NCI-H2107 treated with DMSO at 0.1 percent for 48 hours (cell line): ENCODE measurements around the gene PROZ.

Source experiments
- DNase-seq: peaks from one replicate; lab custom pipeline; 2025; ENCODE audit not compliant: unreplicated experiment; lab: John Stamatoyannopoulos, UW

The PROZ gene

GRCh38 chr13:113119822-113120189, 38.6 kb upstream of the PROZ start:
- no peak for DNase-seq

DNA sequence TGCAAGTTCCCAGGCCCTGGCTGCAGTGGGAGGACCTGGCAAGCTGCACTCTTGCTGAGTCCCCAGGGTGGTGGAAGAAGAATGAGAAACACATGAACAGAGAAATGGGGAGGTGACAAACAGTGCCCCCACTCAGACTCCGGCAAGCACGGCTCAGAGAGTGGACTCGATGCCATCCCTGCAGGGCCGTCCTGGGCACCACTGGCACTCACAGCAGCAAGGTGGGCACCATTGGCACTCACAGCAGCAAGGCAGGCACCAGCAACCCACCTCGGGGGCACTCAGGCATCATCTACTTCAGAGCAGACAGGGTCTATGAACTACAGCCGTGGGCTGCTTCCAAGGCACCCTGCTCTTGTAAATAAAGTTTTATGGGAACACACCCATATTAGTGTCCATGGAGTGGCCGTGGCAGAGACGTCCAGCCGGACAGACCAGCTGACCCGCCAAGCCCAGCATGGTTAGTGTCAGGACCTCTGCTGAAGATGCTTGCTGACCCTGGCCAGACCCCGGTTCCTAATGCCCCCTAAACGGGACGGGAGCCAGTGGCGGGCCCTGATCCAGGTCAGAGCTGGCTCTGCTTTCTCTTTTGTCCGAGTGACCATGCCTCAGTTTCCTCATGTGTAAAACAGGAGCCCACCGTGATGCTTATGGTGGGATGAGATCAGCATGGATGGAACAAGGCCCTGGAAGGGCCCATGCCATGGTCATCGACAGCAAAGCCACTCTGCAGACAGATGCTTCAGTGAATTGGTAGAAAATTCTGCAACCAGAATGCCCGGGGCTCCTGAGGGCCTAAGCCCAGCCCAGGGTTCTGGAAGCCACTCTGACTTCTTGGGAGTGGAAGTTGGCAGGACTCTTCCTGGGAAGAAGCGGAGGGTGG, 37.9 kb upstream of the PROZ start:
- DNase-seq: no peak

DNA sequence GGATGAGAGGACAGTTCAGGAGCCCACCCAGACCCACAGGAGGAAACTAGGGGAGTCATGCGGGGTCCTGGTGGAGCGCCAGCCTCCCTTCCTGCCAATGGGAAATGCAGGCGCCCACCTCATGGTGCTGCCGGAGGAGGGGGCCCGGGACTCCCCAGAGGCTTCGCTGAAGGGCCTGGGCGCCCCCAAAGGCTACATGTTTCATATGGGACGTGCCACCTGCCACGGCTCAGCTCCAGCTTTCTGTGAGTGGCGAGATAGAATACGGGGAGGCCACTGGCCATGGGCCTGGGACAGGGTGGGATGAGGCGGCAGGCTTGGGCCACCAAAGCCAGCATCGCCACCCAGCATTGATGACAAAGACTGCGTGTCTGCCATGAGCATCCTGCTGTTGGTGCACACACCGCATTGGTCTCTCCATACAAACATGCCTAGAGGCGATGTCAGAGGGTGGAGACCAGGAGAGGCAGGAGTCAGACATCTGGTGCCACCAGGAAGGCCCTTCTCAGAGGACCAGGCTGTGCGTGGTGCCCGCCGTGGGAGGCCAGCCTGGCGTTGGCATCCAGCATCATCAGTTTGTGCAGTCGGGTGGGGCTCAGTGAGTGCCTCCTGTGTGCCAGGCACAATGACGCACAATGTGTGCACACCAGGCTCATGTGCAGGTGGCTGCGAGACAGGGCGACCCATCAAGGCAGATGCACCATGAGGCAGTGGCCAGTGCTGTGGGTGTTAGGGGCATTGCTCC, 37.1 kb upstream of the PROZ start:
- no peak for DNase-seq

DNA sequence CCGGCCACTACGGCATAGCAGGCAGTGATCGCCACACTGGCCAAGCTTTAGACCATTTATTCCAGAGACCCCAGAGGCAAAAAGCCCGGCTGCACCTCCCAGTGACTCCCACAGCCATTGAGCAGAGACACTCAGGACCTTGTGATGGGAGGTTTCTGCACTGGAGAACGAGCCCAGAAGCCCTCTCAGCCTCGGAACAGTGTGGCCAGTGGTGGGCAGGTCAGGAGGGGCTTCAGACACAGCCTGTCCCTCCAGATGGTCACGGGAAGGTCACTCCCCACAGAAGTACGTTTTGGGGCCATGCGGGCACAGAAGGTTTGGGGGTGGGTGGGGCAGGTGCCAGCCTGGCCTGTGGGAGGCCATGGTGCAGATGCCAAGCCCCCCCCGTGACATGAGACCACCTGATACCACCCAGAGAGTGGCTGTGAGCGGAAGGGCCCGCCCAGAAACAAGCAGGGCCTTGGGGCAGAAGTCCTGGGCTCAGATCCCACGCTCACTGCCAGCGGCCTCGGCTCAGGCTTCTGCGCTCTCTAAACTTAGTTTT, 36.4 kb upstream of the PROZ start:
- DNase-seq: no peak

- no peak for DNase-seq
Observed at GRCh38 chr13:113122550-113123225, 35.8 kb upstream of the PROZ start, which contains the start of gene F10. F10 (plus strand) TSS chr13:113122799; CDS start chr13:113122856, 57 bp downstream.

DNA sequence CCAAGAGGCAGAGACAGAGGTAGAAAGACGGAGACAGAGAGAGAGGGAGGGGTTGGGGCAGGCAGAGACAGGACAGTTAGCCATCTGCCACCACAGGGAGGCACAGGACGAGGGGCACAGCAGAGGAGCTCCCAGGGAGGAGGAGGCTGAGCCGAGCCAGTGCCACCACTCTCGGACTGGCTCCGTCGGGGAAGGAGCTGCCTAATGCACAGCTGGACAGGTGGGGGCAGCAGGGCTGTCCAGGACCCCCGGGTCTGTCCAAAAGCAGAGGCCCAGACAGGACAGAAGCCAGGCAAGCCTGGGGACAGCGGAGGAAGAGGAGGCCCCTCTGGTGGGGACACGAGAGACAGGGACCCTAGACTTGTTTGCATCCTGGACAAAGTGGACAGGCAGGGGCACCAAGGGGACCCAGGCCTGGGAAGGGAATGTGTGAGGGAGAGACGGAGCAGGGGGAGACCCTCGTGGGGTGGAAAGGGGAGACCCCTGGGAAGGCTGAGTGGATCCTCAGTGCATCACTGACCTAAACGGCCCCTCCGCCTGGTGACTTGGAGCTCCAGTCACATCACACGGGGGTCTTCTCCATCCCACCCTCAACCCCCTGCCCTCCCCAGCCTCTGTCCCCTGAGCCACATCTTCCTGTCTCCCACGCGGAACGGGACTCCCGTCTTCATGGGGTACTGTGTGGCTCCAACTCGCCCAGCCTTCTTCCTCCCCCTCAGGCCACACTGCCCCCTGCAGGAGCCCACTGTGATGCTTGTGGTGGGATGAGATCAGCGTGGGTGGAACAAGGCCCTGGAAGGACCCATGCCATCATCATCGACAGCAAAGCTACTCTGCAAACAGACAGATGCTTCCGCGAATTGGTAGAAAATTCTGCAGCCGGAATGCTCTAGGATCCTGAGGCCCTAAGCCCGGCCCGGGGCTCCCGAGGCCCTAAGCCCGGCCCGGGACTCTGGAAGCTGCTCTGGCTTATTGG, 34.9 kb upstream of the PROZ start:
- DNase-seq: no peak

DNA sequence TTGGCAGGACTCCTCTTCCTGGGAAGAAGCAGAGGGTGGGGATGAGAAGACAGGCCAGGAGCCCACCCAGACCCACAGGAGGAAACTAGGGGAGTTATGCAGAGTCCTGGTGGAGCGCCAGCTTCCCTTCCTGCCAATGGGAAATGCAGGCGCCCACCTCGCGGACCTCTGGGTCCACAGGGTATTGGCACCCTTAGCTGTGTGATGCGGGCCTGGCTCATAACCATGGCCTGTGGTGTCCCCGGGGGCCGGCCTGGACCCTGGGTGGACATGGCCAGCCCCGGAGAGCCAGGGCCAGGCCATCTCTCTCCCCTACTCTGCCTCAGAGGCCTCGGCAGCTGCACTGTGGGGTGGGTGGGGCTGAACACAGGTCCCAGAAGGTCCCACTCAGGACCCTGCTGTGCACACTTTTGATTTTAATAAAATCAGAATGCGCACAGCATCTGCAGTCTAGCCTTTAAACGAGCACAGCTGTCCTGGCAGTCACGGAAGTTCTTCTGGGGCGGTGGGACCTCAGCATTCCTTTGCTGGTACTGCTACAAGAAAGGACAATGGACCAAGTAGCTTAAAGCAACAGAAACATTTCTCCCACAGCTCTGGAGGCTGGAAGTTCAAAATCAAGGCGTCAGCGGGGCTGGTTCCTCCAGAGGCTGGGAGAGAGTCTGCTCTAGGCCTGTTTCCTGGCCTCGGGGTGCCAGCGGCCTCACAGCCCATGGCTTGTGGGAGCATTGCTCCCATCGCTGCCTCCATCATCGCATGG, 34.1 kb upstream of the PROZ start:
- DNase-seq: no peak

- DNase-seq: no peak
Observed at GRCh38 chr13:113125506-113126264, 32.8 kb upstream of the PROZ start.

- DNase-seq: no peak
Observed at GRCh38 chr13:113126265-113127150, 31.9 kb upstream of the PROZ start.

DNA sequence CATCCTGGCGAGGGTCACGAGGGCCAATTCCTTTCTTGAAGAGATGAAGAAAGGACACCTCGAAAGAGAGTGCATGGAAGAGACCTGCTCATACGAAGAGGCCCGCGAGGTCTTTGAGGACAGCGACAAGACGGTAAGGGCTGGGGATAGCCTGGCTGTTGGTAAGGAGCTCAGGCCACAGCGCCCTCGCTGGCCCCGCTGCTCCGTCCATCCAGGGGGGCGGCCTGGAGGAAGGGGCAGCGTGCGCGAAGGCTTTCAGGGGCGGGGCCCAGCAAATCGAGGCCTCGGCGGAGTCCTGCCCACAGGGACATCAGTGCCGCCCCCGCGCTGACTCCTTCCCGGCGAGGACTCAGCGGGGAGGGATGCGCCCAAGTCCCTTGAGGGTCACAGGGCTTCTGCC, 29.0 kb upstream of the PROZ start:
- DNase-seq: no peak

DNA sequence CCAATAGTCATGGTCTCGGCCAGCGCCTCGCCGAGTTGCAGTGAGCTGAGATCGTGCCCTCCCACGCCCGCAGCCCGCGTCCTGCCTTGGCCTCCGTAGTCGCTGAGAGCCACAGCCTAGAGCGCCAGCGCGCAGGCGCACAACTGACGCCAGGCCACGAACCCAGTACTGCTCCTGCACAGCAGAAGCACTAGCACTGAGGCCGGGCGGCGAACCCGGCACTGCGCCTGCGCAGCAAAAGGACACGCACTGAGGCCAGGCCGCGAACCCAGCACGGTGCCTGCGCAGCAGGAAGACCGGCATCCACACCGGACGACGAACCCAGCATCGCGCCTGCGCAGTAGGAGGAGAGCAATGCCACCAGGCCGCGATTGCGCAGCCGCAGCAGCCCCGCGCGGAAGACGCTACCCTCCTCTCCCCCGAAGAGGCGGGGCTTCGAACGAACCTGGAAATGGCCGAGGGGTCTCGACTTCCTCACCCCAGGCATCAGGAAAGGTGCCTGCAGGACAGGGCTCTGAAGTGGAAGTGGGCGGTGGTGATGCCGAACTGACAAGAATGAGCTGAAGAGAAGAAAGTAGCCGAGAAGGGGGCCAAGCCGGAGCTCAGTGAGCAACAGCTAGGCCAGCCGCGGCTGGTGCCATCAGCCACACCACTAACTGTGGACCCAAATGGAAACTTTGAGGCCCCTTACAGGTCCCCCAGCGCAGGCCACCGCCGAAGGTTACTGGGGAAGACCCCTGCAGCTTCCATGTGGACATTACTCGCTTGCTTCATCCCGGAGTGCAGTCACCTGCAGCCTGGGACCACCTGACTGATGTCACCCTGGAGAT, 28.3 kb upstream of the PROZ start:
- DNase-seq: no peak

GRCh38 chr13:113135281-113135760, 23.1 kb upstream of the PROZ start:
- no peak for DNase-seq

- no peak for DNase-seq
Observed at GRCh38 chr13:113137691-113138298, 20.7 kb upstream of the PROZ start.

GRCh38 chr13:113138792-113139551, 19.5 kb upstream of the PROZ start:
- no peak for DNase-seq

DNA sequence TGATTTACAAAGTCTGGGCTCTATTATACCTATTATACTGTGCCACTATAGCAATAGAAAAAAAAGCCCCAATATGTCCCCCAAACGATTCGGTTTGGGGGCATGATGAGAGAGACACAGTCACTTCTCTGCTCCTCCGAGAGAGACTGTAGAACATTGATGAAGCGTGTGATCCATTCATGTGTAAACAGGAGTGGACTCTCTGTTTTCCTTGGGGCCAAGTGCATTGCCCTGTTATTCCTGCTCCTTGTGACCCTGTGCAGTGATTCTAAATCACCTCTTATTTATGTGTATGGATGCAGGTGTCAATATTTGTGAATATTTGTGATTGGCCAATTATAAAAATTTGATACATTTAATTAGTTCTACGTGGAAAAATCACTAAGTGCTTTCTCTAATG, 18.9 kb upstream of the PROZ start:
- no peak for DNase-seq
